GM12874 (cell line): ENCODE measurements around the gene C1orf198.

Experiments
- TF ChIP-seq, protein P1 (sequence below): IDR thresholded peaks from 2 replicates; pipeline ENCODE4 v1.5.1; 2011; ENCODE audit warnings: low read depth, mild to moderate bottlenecking, control low read depth, low read length, moderate library complexity; ENCODE audit not compliant: insufficient read depth

Gene C1orf198

DNA sequence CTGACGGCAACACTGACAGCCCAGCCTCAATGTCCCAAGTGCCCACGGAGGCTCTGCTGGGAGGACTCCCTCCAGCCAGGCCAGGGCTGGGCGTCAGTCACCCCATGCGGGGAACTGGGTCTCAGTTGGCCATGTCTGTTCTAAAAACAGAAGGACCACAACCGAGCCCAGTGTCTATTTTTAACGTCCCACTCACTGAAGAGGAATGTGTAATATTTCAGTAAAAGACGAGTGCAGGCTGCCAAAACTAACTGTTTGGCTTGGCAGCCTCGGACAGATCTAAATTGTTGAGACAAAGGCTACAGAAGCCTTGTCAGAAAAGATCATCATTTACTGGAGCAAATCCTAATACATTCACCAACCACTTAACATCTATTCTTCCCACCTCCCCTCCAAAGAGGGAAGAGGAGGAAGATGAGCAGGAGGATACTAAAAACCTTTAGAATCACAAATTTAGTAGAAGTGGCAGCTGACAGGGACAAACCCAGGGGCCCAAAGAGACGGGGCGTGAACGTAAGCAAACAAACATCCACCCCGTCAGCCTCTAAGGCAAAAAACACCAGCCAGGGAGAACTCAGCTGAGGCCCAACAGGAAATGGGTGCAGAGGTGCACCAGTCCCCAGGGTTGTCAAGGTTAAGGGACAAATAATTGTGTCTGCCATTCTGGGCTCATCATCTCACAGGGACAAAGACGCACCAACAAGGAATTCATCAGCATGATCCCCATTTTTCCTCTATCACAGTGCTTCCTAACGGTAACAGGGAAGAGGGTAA, 18.7 kb downstream of the C1orf198 start:
- TF ChIP-seq, protein P1, sequence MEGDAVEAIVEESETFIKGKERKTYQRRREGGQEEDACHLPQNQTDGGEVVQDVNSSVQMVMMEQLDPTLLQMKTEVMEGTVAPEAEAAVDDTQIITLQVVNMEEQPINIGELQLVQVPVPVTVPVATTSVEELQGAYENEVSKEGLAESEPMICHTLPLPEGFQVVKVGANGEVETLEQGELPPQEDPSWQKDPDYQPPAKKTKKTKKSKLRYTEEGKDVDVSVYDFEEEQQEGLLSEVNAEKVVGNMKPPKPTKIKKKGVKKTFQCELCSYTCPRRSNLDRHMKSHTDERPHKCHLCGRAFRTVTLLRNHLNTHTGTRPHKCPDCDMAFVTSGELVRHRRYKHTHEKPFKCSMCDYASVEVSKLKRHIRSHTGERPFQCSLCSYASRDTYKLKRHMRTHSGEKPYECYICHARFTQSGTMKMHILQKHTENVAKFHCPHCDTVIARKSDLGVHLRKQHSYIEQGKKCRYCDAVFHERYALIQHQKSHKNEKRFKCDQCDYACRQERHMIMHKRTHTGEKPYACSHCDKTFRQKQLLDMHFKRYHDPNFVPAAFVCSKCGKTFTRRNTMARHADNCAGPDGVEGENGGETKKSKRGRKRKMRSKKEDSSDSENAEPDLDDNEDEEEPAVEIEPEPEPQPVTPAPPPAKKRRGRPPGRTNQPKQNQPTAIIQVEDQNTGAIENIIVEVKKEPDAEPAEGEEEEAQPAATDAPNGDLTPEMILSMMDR: no peak

DNA sequence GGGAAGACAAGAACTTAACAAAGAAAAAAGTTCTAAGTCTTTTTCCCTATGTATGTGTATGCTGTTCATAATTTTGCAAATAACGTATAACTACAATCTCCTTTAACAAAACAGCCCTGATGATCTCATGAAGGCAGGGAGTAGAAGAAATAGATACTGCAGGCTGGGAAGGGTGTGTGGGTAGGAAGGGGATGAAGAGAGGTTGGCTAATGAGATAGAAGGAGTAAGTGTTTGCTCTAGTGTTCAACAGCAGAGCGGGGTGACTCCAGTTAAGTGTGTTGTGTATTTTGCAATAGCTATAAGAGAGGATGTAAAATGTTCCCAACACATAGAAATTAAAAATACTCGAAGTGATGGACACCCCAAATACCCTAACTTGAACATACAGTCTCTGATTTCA, 20.1 kb downstream of the C1orf198 start:
- TF ChIP-seq, protein P1: no peak

DNA sequence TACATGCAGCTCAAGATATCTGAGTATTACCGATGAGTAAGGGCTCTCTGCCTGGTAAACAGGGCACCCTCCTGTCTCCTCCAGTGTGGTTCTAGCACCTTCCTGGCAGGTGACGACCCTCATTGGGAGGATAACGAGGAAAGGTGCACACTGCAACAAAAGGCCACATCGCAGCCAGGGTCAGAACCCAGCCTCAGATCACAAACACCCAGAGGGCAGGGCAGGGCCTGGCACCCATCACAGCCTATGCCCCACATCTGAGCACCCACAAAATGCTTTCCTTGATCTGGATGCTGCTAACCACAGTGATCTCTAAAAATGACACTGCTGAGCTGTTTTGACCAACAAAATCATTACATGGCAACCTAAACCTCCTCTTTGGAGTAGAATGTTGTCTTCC, 23.8 kb downstream of the C1orf198 start:
- TF ChIP-seq, protein P1: no peak

DNA sequence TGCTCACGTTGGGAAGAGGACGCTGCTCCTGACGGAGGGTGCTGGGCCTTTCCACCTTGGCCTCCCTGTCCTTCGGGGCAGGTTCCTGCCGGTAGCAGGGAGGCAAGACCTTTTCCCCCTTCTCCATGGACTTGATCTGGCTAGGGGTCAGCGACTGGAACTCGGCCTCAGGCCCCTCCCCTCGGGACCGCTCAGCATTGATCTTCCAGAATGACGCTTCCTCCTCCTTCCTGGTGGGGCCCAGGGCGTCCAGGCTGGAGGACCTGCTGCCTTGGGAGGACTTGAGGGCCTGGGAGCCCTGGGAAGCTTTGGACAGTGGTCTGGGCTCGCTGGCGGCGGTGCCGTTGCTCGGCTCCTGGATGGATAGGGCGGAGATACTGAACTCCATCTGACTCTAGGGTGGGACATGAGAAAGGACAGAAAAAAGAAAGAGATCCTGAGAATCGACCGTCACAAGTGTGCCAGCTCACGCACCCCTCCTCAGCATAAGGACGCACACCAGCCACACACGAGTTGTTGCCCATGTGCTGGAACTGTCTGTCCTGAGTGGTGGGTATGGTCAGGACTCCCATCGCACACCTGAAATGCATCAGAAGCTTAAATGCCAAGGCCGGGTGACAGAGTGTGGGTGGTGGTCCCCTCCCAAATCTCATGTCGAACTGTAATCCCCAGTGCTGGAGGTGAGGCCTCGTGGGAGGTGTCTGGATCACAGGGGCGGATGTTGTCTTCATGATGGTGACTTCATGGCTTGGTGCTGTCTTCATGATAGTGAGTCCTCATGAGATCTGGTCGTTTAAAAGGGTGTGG, 24.6 kb downstream of the C1orf198 start:
- TF ChIP-seq, protein P1: no peak

DNA sequence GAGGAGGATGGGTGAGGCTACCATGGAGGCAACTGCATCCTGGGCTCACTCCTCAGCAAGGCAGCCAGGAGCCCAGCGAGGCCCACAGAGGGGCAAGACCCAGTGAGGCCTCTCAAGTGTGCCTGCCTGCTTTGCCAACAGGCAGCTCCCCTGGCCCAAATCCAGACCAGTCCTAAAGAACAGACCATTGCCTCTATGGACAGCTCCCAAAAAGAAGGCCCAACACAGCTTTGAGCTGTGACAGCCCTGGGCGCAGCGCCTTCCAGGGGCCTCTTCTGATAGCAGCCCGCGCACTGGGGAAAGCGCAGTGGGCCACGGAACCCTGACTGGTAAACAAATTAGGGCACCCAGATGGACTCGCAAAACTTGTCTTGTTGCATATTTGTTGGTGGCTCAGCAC, 25.5 kb downstream of the C1orf198 start:
- TF ChIP-seq, protein P1: no peak

DNA sequence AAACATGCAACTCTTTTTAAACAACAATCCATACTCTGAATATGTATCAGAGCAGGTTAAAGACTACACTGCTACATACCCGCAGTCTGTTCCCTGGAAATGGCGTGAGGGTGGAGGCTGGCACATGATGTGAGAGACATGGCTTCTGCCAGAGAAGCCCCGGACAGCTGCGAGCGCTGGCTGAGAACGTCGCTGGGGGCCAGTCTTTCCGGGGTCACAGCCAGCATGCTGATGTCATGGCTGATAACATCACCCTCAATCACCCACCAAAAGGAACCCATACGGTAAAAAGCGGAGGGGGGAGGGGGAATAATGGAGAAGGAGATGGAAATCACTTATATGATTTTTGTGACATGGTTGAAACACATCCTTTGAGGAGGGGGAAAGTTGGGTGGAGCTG, 29.1 kb downstream of the C1orf198 start:
- TF ChIP-seq, protein P1: no peak

DNA sequence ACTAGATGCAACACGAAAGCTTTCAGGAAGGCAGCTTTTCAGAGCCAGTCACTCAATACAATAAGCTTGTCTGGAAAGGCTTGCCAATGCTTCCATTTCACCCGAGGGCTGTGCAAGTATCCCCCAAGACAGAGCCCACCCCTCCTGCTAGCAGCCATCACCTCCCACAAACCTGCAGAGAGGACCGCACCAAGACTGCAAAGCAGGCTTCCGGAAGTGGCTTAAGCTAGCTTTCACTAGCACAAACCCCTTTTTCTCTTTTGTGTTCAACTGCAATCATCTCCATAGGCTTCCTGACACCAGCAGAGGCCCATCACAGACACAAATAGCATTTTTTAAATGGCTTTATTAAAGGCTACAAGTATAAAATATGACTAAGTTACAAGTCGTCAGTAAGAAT, 31.5 kb downstream of the C1orf198 start:
- TF ChIP-seq, protein P1: no peak
